HepG2 (cell line): Measurements from ENCODE around the gene TBKBP1. TPM values are rescaled to one million over a fixed set of nuclear protein-coding genes. Genes with fewer than 3 reads are reported as not detected.

Source experiments
- ATF7 ChIP-seq, 2 experiments: fragments of 450-650 bp in 1 of 2; sonication (generic) in 1 of 2; formaldehyde crosslinking in 1 of 2; IDR thresholded peaks; 2 replicates each; pipeline versions ENCODE4 v1.4.0 to v1.6.1; 2016 to 2020; ENCODE audit warnings: antibody characterized with exemption in 1 of 2, mild to moderate bottlenecking in 1 of 2, missing genetic modification reagents in 1 of 2
- CEBPB ChIP-seq: IDR thresholded peaks from 2 replicates; pipeline ENCODE4 v1.6.1; 2011; ENCODE audit warnings: low read depth, low read length, improper control_type of control experiment, borderline replicate concordance
- HHEX ChIP-seq: IDR thresholded peaks from 2 replicates; pipeline ENCODE4 v1.6.1; 2016; ENCODE audit warnings: control low read depth
- LCORL ChIP-seq, 2 experiments: fragments of 450-650 bp in 1 of 2; sonication (generic) in 1 of 2; formaldehyde crosslinking in 1 of 2; IDR thresholded peaks; 2 replicates each; pipeline versions ENCODE4 v1.5.0 to v1.6.1; 2017 to 2020; ENCODE audit warnings: antibody characterized with exemption in 1 of 2, missing genetic modification reagents in 1 of 2
- MIER3 ChIP-seq: IDR thresholded peaks from 2 replicates; pipeline ENCODE4 v1.6.1; 2016; ENCODE audit warnings: missing compliant biosample characterization, borderline replicate concordance
- YEATS2 ChIP-seq: sonication (generic); formaldehyde crosslinking; IDR thresholded peaks from 2 replicates; pipeline ENCODE4 v1.4.0; 2020; ENCODE audit warnings: missing genetic modification reagents, borderline replicate concordance
- ZNF674 ChIP-seq: sonication (generic); formaldehyde crosslinking; IDR thresholded peaks from 2 replicates; pipeline ENCODE4 v1.5.0; 2020; ENCODE audit warnings: low read depth, mild to moderate bottlenecking, missing genetic modification reagents
- ZSCAN29 ChIP-seq: sonication (generic); formaldehyde crosslinking; conservative IDR thresholded peaks from 2 replicates; pipeline ENCODE4 v1.4.0; 2020; ENCODE audit warnings: mild to moderate bottlenecking, missing genetic modification reagents
- polyA plus RNA-seq, 8 experiments: library from polyadenylated mRNA; depleted of rRNA in 3 of 8; stranded (reverse) in 7 of 8; unstranded in 1 of 8; fragments of >200 nt; fragmentation: Illumina TruSeq in 4 of 8; extraction: Trizol in 4 of 8; gene quantifications; 2 replicates each; pipeline versions ENCODE4 v1.2.1 to v1.2.3, GENCODE V29; 2011 to 2016; ENCODE audit warnings: low read depth in 4 of 8, missing spikeins in 1 of 8, mixed read lengths in 1 of 8; ENCODE audit not compliant: insufficient read depth in 1 of 8
- total RNA-seq, 5 experiments: library from RNA; depleted of rRNA; stranded (reverse); fragments of >200 nt; fragmentation: Illumina TruSeq; extraction: Trizol; gene quantifications; 2 replicates each; pipeline ENCODE4 v1.2.3, GENCODE V29; 2016; ENCODE audit warnings: low read depth in 1 of 5
- TF ChIP-seq, protein P1 (sequence below): sonication (generic); IDR thresholded peaks from 2 replicates; pipeline ENCODE4 v1.6.1; 2016; ENCODE audit warnings: low read depth, borderline replicate concordance
- TF ChIP-seq, protein P2 (sequence below): sonication (generic); formaldehyde crosslinking; IDR thresholded peaks from 2 replicates; pipeline ENCODE4 v1.8.1; 2023; ENCODE audit warnings: missing genetic modification reagents, inconsistent platforms, borderline replicate concordance
- TF ChIP-seq, protein P3 (sequence below): sonication (generic); formaldehyde crosslinking; IDR thresholded peaks from 2 replicates; pipeline ENCODE4 v1.5.1; 2020; ENCODE audit warnings: missing genetic modification reagents, mild to moderate bottlenecking, borderline replicate concordance

The TBKBP1 gene
- total and polyA plus RNA-seq, 2 of the 13 experiments (the other 11 are each of a cell fraction or from before 2014, with no cell fraction given), result 2.6 to 7.0 TPM

DNA sequence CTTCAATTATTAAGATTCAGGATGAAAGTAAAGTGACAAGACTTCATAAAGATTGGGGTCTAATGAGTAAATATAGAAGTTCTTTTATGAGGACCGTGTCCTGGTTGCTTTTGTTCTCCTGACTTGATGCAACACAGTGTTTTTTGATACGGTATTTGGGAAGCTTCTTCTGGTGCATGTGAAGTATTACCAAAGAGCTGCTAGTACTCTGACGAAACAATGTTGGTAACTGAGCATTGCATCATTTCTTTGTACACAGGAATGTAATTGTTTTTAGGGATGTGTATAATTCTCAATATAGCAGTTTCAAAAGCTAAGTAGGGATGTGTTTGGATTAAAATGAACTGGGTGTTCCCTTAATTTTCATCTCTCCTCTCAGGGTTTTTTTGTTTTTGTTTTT, 28.3 kb upstream of the TBKBP1 start (continued):
- TF ChIP-seq, protein P1, sequence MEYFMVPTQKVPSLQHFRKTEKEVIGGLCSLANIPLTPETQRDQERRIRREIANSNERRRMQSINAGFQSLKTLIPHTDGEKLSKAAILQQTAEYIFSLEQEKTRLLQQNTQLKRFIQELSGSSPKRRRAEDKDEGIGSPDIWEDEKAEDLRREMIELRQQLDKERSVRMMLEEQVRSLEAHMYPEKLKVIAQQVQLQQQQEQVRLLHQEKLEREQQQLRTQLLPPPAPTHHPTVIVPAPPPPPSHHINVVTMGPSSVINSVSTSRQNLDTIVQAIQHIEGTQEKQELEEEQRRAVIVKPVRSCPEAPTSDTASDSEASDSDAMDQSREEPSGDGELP, result no peak
- TF ChIP-seq ZSCAN29 (CRISPR knock-in tag), result no peak
- TF ChIP-seq CEBPB, result peak; percentile 89
- no peak for TF ChIP-seq LCORL (IDR thresholded peaks at IDR 0.05)
- TF ChIP-seq LCORL (CRISPR knock-in tag; IDR thresholded peaks at IDR 0.05), result no peak
- TF ChIP-seq YEATS2 (CRISPR knock-in tag), result no peak
- TF ChIP-seq MIER3 (CRISPR knock-in tag), result no peak
- TF ChIP-seq HHEX (CRISPR knock-in tag), result no peak
- TF ChIP-seq, protein P2, sequence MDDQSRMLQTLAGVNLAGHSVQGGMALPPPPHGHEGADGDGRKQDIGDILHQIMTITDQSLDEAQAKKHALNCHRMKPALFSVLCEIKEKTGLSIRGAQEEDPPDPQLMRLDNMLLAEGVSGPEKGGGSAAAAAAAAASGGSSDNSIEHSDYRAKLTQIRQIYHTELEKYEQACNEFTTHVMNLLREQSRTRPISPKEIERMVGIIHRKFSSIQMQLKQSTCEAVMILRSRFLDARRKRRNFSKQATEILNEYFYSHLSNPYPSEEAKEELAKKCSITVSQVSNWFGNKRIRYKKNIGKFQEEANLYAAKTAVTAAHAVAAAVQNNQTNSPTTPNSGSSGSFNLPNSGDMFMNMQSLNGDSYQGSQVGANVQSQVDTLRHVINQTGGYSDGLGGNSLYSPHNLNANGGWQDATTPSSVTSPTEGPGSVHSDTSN (CRISPR knock-in tag), result no peak
- TF ChIP-seq, protein P3, sequence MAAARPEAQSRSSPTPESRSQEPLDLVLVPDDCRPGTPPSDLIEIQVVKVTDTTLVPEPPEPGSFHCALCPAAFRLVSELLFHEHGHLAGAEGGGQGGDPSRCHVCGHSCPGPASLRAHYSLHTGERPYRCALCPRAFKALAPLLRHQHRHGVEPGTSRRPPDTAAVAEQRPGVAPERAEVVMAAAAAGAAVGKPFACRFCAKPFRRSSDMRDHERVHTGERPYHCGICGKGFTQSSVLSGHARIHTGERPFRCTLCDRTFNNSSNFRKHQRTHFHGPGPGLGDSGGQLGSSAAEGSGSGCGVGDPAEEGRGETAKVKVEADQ (CRISPR knock-in tag), result no peak
- TF ChIP-seq ATF7 (IDR thresholded peaks at IDR 0.05), result peak; percentile 42; the same call in 1 of the 2 replicates
- TF ChIP-seq ATF7 (CRISPR knock-in tag; IDR thresholded peaks at IDR 0.05), result no peak
- TF ChIP-seq ZNF674 (CRISPR knock-in tag), result no peak
